ENCODE data around the gene CELF4.

GRCh38 chr18:37385846-37386778 is 179.5 kb downstream of the CELF4 start:
- TF ChIP-seq CTCF (IDR thresholded peaks at IDR 0.05) (peak; percentile 60; the same call in 1 of the 2 replicates), TCF7L2 (IDR thresholded peaks at IDR 0.05; ENCODE audit: low read depth, low read length) (no peak)
